Upper lobe of right lung (tissue), 1 donor: Measurements from ENCODE around the gene NT5C2. TPM values are rescaled to one million over a fixed set of nuclear protein-coding genes. Genes with fewer than 3 reads are reported as not detected.

ENCODE experiments used
- ATAC-seq: fragments of 200-7000 bp; cut with Tn5 transposase; one replicate; pipeline ENCODE4 v1.9.1; 2020; ENCODE audit warnings: mild to moderate bottlenecking, moderate library complexity
- DNase-seq: peaks from one replicate; pipeline ENCODE4 v3.0.0-alpha.2; 2020
- H3K27ac ChIP-seq: fragments of 200-600 bp; one replicate; pipeline ENCODE4 v1.8.0; 2022
- H3K27me3 ChIP-seq: fragments of 200-600 bp; one replicate; pipeline ENCODE4 v1.8.0; 2022; ENCODE audit warnings: mild to moderate bottlenecking
- H3K36me3 ChIP-seq: fragments of 200-600 bp; one replicate; pipeline ENCODE4 v1.8.0; 2022
- H3K4me1 ChIP-seq: fragments of 200-600 bp; one replicate; pipeline ENCODE4 v1.8.0; 2022
- H3K4me3 ChIP-seq: fragments of 200-600 bp; one replicate; pipeline ENCODE4 v1.8.0; 2022; ENCODE audit warnings: mild to moderate bottlenecking
- H3K9me3 ChIP-seq: fragments of 200-600 bp; one replicate; pipeline ENCODE4 v1.8.0; 2022
- intact Hi-C: fragments of 100-400 bp; cut with DNase I; formaldehyde crosslinking; loops from one replicate; pipeline ENCODE4 v1.11.0; 2022
- total RNA-seq: library from RNA; stranded (reverse); fragmentation: NEBNext Ultra II Directional; extraction: Animal tissue kit (Norgen Biotek cat#: 25700); gene quantifications from one replicate; pipeline ENCODE4 v1.2.1, GENCODE V29; 2021
- TF ChIP-seq, protein P1 (sequence below): fragments of 200-600 bp; IDR thresholded peaks from one replicate; pipeline ENCODE4 v1.8.0; 2022; ENCODE audit warnings: antibody characterized with exemption
- donor health status: DM: no; HTN: yes; CAD: no; lungs with severe emphysema.

NT5C2 gene
- total RNA-seq, 1 donor from 2014 or later = 92.7 TPM

DNA sequence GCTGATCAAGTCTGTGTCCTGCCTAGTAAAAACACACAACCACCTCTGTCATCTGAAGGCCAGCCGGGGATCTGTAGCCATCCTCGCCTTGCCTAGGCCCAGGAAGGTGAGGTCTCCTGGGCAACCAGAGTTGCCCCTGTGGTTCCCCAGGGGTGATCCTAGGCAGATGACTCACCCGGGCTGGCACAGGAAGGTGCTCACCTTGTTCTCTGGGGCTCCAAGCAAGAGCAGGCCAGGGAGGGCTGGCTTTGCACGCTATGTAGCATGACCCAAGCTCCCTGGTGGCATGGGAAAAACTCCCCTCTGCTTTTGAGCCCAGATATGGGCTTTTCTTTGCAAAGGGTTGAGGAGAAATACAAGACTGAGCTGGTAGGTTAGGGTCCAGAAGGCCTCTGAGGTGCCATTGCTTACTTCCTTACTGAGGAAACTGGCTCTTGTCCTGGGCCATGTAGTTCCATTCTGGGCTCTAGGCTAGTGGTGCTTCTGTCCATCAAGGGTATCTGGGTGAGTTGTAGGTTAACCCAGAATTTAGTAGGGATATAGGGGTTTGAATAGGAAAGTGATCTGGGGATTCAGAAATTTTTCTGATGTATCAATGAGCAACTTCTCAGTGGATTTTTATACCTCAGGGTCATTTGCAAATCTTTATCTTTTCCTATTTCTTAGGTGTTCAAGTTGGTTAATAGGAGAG lies 112.0 kb downstream of the NT5C2 start:
- H3K36me3 ChIP-seq = peaks cover 38% of the 10 kb centered on the region
- no peaks in the 10 kb centered on the region for H3K9me3 ChIP-seq
- no peak for ATAC-seq
- H3K27ac ChIP-seq = no peak overlapping the region
- TF ChIP-seq, protein P1, sequence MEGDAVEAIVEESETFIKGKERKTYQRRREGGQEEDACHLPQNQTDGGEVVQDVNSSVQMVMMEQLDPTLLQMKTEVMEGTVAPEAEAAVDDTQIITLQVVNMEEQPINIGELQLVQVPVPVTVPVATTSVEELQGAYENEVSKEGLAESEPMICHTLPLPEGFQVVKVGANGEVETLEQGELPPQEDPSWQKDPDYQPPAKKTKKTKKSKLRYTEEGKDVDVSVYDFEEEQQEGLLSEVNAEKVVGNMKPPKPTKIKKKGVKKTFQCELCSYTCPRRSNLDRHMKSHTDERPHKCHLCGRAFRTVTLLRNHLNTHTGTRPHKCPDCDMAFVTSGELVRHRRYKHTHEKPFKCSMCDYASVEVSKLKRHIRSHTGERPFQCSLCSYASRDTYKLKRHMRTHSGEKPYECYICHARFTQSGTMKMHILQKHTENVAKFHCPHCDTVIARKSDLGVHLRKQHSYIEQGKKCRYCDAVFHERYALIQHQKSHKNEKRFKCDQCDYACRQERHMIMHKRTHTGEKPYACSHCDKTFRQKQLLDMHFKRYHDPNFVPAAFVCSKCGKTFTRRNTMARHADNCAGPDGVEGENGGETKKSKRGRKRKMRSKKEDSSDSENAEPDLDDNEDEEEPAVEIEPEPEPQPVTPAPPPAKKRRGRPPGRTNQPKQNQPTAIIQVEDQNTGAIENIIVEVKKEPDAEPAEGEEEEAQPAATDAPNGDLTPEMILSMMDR = no peak
- DNase-seq = no peak
- H3K4me3 ChIP-seq = no peak overlapping the region
- no peaks in the 10 kb centered on the region for H3K4me1 ChIP-seq
- no peaks in the 10 kb centered on the region for H3K27me3 ChIP-seq
- intact Hi-C loops = no loop called here

DNA sequence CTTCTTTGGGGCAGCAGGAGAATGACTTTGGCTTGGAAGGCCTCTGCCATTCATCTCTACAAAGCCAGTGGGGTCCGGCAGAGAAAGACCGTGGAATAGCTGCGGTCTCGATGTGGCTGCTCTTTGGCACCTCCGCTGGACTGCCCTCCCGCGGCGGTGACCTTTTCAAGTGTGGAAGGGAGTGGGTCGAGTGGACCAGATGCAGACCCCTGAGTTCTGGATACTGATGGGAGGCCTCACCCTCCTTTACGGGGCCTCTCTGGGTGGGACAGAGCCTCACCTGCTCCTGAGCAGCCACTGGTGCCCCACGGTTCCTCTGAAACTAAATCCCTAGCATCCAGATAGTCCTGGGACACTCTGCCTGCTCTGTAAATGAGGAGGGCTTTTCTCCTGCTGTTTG lies 113.1 kb downstream of the NT5C2 start:
- Histone ChIP-seq H3K4me1 (no peaks in the 10 kb centered on the region), H3K36me3 (peaks cover 27% of the 10 kb centered on the region), H3K9me3 (no peaks in the 10 kb centered on the region), H3K27me3 (no peaks in the 10 kb centered on the region), H3K27ac (no peak overlapping the region), H3K4me3 (no peak overlapping the region)
- DNase-seq (no peak), ATAC-seq (no peak)
- intact Hi-C loops = loop anchor here (10.0 kb wide), 1 partner anchor 175 kb away; no protein-coding TSS in a partner anchor
- TF ChIP-seq, protein P1 = no peak

DNA sequence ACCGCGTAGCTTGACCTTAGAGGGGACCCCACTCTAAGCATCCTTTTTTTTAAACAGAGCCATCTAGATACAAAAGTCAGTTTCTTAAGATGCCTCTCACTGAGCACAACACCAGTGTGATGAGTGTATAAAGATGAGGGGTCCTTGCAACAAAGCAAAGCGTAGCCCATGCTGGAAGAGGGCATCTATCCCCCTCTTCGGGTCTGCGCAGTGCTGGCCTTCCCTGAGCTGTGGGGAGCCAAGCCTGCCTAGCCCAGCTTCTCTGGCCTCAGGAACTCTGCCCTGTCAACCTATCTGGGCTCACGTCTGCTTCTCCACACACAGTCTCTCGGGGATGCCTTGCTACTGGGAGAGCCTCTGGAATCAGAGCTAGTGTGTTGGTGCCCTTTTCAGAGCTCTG lies 114.0 kb downstream of the NT5C2 start:
- peaks cover 22% of the 10 kb centered on the region for H3K36me3 ChIP-seq
- intact Hi-C loops = loop anchor here (10.0 kb wide), 1 partner anchor 176 kb away; no protein-coding TSS in a partner anchor
- ATAC-seq (no peak), DNase-seq (no peak)
- no peak overlapping the region for H3K27ac ChIP-seq
- no peaks in the 10 kb centered on the region for H3K27me3 ChIP-seq
- no peak overlapping the region for H3K4me3 ChIP-seq
- H3K4me1 ChIP-seq = no peaks in the 10 kb centered on the region
- no peaks in the 10 kb centered on the region for H3K9me3 ChIP-seq
- TF ChIP-seq, protein P1 = no peak

DNA sequence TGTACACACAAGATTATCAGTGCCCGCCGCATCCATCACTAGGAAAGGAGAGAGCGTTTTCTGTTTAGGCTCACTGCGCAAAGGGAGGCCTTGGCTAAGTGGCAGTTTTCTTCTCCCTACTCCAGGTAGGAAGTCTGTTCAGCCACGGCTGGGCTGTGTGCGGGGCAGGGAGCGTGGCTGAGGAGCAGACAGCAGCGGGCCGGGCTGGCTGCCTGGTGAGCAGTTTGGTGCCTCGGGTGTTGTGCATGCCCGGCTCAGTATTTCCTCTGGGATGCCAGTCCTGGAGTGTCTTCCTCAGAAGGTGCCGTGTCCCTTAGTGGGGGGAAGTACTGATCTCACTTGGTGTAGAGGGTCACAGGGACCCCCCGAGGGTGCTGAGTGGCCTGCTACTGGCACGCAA lies 114.4 kb downstream of the NT5C2 start:
- peaks cover 22% of the 10 kb centered on the region for H3K36me3 ChIP-seq
- no peak for DNase-seq
- no peak overlapping the region for H3K4me3 ChIP-seq
- intact Hi-C loops = loop anchor here (10.0 kb wide), 1 partner anchor 176 kb away; no protein-coding TSS in a partner anchor
- ATAC-seq = no peak
- no peaks in the 10 kb centered on the region for H3K27me3 ChIP-seq
- TF ChIP-seq, protein P1 = no peak
- H3K4me1 ChIP-seq = no peaks in the 10 kb centered on the region
- no peaks in the 10 kb centered on the region for H3K9me3 ChIP-seq
- H3K27ac ChIP-seq = no peak overlapping the region

DNA sequence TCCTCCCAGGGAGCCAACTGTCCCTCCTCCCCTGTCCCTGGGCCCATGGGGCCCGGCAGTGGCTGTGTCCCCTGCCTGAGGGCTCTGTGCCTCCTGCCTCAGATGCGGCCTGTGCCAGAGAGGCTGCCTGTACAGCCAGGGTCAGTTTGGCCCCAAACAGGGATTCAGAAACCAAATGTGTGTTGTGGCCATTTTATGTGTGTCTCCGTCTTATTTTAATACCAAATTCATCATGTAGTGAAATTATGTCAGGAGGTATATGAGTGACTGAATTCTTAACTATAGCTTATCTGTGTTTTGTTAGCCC lies 114.8 kb downstream of the NT5C2 start:
- ATAC-seq (no peak), DNase-seq (no peak)
- Histone ChIP-seq H3K4me1 (no peaks in the 10 kb centered on the region), H3K9me3 (no peaks in the 10 kb centered on the region), H3K27ac (no peak overlapping the region), H3K4me3 (no peak overlapping the region), H3K36me3 (peaks cover 18% of the 10 kb centered on the region), H3K27me3 (no peaks in the 10 kb centered on the region)
- intact Hi-C loops = loop anchor here (10.0 kb wide), 1 partner anchor 177 kb away; no protein-coding TSS in a partner anchor
- TF ChIP-seq, protein P1 = no peak
